GM18499 (cell line): ENCODE measurements around the gene HARS1.
"Not testable (repeated sequence)": the region's sequence is repeated elsewhere in the genome, so short reads cannot be mapped to it uniquely, and the experiment has no call there.

Experiments used
- ATAC-seq: cut with Tn5 transposase; IDR thresholded peaks from one replicate; pipeline ENCODE4 v1.9.1; 2021; ENCODE audit warnings: moderate number of reproducible peaks; ENCODE audit not compliant: insufficient read depth, unreplicated experiment

Gene HARS1

GRCh38 chr5:140690941-140691924 is at the start of gene HARS1, which contains the start of gene HARS2:
Gene HARS1, minus strand, starts transcription at chr5:140691370. Its CDS starts 66 bp downstream, at chr5:140691304.
Gene HARS2, plus strand, starts transcription at chr5:140691455. Its CDS starts 194 bp downstream, at chr5:140691649.
- peak; percentile 91 for ATAC-seq

GRCh38 chr5:140737486-140737885 is 46.3 kb upstream of the HARS1 start:
- no peak for ATAC-seq

DNA sequence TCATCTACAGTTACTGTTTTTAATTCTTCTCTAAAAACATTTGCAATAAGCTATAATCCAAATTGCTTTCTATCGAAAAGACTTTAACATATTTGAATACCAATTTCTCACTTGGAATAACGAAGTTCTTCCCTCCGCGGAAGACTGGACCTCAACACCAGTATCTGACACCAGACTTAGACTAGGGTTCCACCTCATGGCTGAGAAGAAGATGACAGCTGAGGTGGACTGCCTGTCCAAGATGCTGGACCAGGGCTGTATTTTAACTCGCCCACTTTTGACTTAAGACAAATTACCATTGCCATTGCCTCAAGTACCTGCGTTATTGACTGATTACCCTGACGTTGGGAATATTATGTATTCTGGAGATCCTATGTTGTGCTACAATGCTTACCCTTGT is 43.2 kb upstream of the HARS1 start:
- no peak for ATAC-seq

DNA sequence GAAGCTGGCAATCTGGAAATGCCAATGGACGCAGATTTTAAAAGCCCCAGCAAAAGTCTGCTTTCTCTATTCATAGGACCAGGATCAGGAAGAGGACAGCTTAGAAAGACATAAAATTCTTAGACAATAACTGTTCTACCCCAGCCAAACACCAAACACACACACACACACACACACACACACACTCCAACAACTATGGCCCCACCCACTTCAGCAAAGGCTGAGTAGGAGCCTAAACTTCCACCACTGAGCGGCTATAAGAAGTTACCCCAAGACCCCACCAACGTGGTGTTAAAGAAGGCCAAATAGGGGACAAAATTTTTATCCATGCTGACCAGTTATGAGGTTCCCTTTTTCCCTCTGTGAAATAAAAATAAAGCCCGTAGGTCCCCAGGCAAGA is 41.9 kb upstream of the HARS1 start:
- no peak for ATAC-seq

GRCh38 chr5:140725799-140726471 is 34.8 kb upstream of the HARS1 start:
- peak; percentile 91 for ATAC-seq

- not testable (repeated sequence) for ATAC-seq
These were observed 30.2 kb upstream of the HARS1 start for GRCh38 chr5:140721395-140721794.

GRCh38 chr5:140720738-140721137 is 29.6 kb upstream of the HARS1 start:
- not testable (repeated sequence) for ATAC-seq

- ATAC-seq = no peak
These were observed 27.1 kb upstream of the HARS1 start for GRCh38 chr5:140718266-140718592.

DNA sequence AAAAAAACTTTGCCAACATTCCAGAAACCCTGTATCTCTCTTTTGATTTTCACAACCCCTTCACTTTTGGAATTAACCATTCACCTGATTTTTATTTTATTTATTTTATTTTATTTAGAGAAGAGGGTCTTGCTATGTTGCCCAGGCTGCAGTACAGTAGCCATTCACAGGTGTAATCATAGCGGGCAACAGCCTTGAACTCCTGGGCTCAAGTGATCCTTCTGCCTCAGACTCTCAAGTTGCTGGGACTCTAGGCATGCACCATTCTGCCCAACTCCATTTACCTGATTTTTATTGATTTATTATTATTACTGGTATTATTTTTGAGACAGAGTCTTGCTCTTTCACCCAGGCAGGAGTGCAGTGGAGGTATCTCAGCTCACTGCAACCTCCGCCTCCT is 25.1 kb upstream of the HARS1 start:
- ATAC-seq = not testable (repeated sequence)

- no peak for ATAC-seq
These were observed 22.5 kb upstream of the HARS1 start for GRCh38 chr5:140713562-140714094.

DNA sequence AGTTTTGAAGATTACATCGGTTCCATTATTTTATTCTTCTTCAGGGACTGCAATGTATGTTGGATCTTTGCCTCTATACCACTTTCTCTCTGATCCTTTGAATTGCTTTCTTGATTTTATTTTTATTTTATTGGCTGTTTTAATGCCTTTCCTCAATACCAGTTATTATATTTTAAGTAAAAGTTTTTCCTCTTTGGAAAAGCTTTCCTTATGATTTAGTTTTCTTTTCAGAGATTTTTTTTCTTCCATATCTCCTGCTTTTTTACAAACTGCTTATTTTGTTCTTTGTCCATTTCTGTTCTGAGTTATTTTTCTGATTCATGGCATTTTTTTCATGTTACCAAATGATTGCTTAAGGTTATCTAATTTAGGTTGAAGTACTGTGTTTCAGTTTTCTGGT is 20.6 kb upstream of the HARS1 start:
- ATAC-seq = no peak

- ATAC-seq = peak; percentile 85
These were observed 19.9 kb upstream of the HARS1 start for GRCh38 chr5:140710899-140711552.

DNA sequence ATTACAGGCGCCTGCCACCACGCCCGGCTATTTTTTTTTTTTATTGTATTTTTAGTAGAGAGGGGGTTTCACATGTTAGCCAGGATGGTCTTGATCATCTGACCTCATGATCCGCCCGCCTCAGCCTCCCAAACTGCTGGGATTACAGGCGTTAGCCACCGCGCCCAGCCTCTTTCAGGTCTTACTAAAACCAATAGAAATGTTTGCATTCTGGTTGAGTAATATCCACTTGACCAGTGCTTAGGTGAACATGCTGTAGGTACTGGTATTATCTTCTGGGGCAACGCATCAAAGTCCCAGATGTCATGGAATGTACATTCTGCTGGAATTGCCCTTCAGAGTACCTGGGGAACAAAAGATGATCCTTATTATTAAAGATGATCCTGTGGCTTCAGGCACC is 17.6 kb upstream of the HARS1 start:
- ATAC-seq = not testable (repeated sequence)

DNA sequence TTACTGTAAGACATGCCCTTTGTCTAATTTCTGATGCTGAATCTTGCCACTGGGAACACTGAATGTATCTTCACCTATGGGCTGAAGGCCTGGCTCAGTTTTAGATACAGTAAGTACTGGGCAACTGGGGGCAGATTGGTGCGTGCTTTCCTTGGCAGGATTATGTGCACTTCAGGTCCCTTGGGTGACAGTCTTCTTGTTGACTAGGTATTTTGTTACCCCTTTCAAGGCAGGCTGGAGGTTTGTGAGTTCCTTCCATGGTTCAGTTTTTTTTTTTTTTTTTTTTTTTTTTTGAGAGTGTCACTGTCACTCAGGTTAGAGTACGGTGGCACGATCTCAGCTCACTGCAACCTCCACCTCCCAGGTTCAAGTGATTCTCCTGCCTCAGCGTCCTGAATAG is 16.6 kb upstream of the HARS1 start:
- ATAC-seq = no peak

GRCh38 chr5:140700177-140701144 is 9.3 kb upstream of the HARS1 start, which contains the start of gene ZMAT2:
Gene ZMAT2, plus strand, starts transcription at chr5:140700447. Its CDS starts 14 bp downstream, at chr5:140700461.
- peak; percentile 93 for ATAC-seq

- no peak for ATAC-seq
These were observed 5.8 kb upstream of the HARS1 start for GRCh38 chr5:140696891-140697492.

DNA sequence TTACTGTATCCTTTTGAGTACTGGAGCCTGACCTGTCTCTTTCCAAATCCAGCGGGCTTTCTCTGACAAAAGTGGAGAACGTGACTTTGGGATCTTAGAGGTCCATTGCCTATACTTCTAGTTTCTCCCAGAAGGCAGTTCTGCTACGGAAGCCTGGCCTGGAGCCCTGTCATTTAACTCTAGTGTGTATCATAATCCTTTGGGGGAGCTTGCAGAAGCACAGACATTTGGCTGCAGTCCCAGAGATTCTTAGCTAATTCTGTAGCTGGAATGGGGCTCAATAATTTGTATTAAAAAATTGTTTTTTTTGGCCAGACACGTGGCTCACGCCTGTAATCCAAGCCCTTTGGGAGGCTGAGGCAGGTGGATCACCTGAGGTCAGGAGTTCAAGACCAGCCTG is 3.1 kb upstream of the HARS1 start:
- ATAC-seq = no peak

DNA sequence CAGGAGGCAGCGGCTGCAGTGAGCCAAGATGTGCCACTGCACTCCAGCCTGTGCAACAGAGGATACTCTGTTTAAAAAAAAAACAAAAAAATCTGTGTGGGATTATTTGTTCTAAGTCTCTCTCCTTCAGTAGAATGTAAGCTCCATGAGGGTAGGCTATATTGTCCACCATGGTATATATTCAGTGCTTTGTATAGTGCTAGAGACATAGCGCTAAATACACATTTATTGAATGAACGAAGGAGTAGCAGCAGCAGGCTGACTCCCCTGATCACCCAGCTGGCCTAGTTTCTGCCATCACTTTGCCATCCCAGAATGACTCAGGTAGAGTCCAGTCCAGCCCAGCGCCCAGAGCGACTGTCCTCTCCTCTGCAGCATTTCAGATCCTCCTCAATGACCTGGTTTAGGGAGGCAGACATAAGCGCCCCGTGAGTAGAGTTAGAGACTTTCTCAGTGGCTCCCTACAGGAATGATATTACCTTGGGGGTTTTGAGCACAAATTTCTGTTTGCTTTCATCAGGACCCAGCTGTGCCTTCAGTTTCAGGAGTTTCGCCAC is 716 bp downstream of the HARS1 start:
- no peak for ATAC-seq

GRCh38 chr5:140678993-140679392 is 12.2 kb downstream of the HARS1 start:
- ATAC-seq = no peak
